ENCODE data around the gene MAT1A. TPM values are rescaled to one million over a fixed set of nuclear protein-coding genes. Genes with fewer than 3 reads are reported as not detected.

MAT1A gene
- total and polyA plus RNA-seq, 2 of the 13 experiments (the other 11 are each of a cell fraction or from before 2014, with no cell fraction given), result 57.1 to 76.9 TPM

DNA sequence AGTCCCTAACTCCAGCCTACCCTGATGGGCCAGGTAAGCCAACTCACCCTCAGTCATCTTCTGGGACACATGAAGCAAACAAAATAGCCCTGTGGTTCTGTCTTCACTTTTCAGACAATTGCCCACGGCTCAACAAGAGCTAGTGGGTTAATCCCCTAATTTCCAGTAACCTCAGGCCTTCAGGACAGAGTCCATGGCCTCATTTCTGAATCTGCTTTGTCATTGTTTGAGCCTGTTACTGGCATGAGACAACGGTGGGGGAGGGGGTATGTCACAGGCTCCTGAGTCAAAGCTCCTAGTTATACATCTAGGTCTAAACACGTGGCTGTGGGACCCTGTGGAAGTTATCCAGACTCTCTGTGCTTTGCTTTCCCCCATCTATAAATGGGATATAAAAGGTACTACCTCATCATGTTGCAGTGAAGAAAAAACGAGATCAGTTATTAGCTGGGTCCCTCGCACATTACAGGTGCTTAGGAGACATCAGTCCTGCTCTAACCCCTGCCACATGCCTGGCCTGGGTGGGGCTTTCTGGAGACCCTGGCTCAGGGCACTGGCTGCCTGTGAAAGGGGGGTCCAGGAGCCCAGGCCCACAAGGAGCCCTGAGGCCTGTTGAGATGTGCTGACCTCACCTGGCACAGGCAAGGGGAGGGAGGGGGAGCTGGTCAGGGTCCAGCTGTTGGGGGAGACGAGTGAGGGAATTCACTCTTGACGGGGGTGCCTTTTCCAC, 16.5 kb downstream of the MAT1A start (continued):
- TF ChIP-seq, protein P1, sequence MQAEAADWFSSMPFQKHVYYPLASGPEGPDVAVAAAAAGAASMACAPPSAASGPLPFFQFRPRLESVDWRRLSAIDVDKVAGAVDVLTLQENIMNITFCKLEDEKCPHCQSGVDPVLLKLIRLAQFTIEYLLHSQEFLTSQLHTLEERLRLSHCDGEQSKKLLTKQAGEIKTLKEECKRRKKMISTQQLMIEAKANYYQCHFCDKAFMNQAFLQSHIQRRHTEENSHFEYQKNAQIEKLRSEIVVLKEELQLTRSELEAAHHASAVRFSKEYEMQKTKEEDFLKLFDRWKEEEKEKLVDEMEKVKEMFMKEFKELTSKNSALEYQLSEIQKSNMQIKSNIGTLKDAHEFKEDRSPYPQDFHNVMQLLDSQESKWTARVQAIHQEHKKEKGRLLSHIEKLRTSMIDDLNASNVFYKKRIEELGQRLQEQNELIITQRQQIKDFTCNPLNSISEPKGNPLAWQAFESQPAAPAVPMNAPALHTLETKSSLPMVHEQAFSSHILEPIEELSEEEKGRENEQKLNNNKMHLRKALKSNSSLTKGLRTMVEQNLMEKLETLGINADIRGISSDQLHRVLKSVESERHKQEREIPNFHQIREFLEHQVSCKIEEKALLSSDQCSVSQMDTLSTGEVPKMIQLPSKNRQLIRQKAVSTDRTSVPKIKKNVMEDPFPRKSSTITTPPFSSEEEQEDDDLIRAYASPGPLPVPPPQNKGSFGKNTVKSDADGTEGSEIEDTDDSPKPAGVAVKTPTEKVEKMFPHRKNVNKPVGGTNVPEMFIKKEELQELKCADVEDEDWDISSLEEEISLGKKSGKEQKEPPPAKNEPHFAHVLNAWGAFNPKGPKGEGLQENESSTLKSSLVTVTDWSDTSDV (CRISPR knock-in tag; IDR thresholded peaks at IDR 0.05), result no peak
- TF ChIP-seq NCOA2 (CRISPR knock-in tag; IDR thresholded peaks at IDR 0.05), result peak; percentile 97
- 0 out of 2 replicates have a peak, but pooled peaks have one; percentile 51 for TF ChIP-seq CBFB (CRISPR knock-in tag; IDR thresholded peaks at IDR 0.05)
- TF ChIP-seq ZNF674 (CRISPR knock-in tag; IDR thresholded peaks at IDR 0.05; ENCODE audit: low read depth), result no peak
- TF ChIP-seq ZNF883 (CRISPR knock-in tag; IDR thresholded peaks at IDR 0.05; ENCODE audit: not compliant biosample characterization), result no peak
- TF ChIP-seq, protein P2, sequence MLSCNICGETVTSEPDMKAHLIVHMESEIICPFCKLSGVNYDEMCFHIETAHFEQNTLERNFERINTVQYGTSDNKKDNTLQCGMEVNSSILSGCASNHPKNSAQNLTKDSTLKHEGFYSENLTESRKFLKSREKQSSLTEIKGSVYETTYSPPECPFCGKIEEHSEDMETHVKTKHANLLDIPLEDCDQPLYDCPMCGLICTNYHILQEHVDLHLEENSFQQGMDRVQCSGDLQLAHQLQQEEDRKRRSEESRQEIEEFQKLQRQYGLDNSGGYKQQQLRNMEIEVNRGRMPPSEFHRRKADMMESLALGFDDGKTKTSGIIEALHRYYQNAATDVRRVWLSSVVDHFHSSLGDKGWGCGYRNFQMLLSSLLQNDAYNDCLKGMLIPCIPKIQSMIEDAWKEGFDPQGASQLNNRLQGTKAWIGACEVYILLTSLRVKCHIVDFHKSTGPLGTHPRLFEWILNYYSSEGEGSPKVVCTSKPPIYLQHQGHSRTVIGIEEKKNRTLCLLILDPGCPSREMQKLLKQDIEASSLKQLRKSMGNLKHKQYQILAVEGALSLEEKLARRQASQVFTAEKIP (CRISPR knock-in tag; IDR thresholded peaks at IDR 0.05; ENCODE audit: borderline replicate concordance), result no peak
- TF ChIP-seq POLR2A (IDR thresholded peaks at IDR 0.05; ENCODE audit: insufficient read depth in 1 of 2, low read depth in 2 of 2, low read length in 2 of 2), result no peak; a peak in 1 of 4 replicates
- no peak for TF ChIP-seq ZFP36L2 (CRISPR knock-in tag; IDR thresholded peaks at IDR 0.05)
- TF ChIP-seq, protein P3, sequence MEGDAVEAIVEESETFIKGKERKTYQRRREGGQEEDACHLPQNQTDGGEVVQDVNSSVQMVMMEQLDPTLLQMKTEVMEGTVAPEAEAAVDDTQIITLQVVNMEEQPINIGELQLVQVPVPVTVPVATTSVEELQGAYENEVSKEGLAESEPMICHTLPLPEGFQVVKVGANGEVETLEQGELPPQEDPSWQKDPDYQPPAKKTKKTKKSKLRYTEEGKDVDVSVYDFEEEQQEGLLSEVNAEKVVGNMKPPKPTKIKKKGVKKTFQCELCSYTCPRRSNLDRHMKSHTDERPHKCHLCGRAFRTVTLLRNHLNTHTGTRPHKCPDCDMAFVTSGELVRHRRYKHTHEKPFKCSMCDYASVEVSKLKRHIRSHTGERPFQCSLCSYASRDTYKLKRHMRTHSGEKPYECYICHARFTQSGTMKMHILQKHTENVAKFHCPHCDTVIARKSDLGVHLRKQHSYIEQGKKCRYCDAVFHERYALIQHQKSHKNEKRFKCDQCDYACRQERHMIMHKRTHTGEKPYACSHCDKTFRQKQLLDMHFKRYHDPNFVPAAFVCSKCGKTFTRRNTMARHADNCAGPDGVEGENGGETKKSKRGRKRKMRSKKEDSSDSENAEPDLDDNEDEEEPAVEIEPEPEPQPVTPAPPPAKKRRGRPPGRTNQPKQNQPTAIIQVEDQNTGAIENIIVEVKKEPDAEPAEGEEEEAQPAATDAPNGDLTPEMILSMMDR (CRISPR knock-in tag; IDR thresholded peaks at IDR 0.05), result no peak
- no peak for TF ChIP-seq ATRX (CRISPR knock-in tag; IDR thresholded peaks at IDR 0.05; ENCODE audit: borderline replicate concordance)
- TF ChIP-seq, protein P4, sequence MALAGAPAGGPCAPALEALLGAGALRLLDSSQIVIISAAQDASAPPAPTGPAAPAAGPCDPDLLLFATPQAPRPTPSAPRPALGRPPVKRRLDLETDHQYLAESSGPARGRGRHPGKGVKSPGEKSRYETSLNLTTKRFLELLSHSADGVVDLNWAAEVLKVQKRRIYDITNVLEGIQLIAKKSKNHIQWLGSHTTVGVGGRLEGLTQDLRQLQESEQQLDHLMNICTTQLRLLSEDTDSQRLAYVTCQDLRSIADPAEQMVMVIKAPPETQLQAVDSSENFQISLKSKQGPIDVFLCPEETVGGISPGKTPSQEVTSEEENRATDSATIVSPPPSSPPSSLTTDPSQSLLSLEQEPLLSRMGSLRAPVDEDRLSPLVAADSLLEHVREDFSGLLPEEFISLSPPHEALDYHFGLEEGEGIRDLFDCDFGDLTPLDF (CRISPR knock-in tag; IDR thresholded peaks at IDR 0.05), result no peak
- TF ChIP-seq TEAD2 (CRISPR knock-in tag; IDR thresholded peaks at IDR 0.05), result no peak
- TF ChIP-seq, protein P5, sequence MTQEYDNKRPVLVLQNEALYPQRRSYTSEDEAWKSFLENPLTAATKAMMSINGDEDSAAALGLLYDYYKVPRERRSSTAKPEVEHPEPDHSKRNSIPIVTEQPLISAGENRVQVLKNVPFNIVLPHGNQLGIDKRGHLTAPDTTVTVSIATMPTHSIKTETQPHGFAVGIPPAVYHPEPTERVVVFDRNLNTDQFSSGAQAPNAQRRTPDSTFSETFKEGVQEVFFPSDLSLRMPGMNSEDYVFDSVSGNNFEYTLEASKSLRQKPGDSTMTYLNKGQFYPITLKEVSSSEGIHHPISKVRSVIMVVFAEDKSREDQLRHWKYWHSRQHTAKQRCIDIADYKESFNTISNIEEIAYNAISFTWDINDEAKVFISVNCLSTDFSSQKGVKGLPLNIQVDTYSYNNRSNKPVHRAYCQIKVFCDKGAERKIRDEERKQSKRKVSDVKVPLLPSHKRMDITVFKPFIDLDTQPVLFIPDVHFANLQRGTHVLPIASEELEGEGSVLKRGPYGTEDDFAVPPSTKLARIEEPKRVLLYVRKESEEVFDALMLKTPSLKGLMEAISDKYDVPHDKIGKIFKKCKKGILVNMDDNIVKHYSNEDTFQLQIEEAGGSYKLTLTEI (CRISPR knock-in tag; conservative IDR thresholded peaks at IDR 0.05), result no peak
- TF ChIP-seq ZBTB38 (CRISPR knock-in tag; IDR thresholded peaks at IDR 0.05), result no peak
- TF ChIP-seq HOXA3 (CRISPR knock-in tag; IDR thresholded peaks at IDR 0.05), result peak; percentile 60
- peak; percentile 85 for TF ChIP-seq FOXA3 (CRISPR knock-in tag; IDR thresholded peaks at IDR 0.05)
- no peak for TF ChIP-seq ZNF180 (CRISPR knock-in tag; IDR thresholded peaks at IDR 0.05; ENCODE audit: borderline replicate concordance, low read depth)
- TF ChIP-seq, protein P6, sequence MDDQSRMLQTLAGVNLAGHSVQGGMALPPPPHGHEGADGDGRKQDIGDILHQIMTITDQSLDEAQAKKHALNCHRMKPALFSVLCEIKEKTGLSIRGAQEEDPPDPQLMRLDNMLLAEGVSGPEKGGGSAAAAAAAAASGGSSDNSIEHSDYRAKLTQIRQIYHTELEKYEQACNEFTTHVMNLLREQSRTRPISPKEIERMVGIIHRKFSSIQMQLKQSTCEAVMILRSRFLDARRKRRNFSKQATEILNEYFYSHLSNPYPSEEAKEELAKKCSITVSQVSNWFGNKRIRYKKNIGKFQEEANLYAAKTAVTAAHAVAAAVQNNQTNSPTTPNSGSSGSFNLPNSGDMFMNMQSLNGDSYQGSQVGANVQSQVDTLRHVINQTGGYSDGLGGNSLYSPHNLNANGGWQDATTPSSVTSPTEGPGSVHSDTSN (CRISPR knock-in tag; IDR thresholded peaks at IDR 0.05; ENCODE audit: borderline replicate concordance), result no peak

Data from HepG2 (cell line).